HG02623 (cell line): ENCODE data around the gene RETREG2.

Experiments
- ATAC-seq: cut with Tn5 transposase; IDR thresholded peaks from one replicate; pipeline ENCODE4 v1.9.1; 2021; ENCODE audit warnings: moderate library complexity; ENCODE audit not compliant: unreplicated experiment

Gene RETREG2

DNA sequence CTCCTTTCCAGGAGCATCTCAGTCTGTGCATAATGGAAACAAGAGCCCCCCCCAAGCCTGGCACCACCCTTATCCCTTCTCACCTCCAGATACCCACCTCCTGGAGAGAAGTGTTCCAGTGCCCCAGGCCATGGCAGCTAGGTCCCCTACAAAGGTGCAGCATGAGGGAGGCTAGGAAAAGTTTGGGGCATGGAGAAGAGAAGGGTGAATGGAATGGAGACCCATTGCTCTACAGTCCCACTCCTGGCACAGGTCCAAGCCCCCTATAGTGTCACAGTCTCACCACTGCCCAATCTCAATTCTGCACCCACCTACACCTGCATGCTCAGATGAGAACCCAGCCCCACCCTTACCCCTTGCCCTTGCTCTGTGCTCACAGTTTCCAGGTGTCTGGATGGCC, 9.1 kb upstream of the RETREG2 start:
- ATAC-seq, result no peak

DNA sequence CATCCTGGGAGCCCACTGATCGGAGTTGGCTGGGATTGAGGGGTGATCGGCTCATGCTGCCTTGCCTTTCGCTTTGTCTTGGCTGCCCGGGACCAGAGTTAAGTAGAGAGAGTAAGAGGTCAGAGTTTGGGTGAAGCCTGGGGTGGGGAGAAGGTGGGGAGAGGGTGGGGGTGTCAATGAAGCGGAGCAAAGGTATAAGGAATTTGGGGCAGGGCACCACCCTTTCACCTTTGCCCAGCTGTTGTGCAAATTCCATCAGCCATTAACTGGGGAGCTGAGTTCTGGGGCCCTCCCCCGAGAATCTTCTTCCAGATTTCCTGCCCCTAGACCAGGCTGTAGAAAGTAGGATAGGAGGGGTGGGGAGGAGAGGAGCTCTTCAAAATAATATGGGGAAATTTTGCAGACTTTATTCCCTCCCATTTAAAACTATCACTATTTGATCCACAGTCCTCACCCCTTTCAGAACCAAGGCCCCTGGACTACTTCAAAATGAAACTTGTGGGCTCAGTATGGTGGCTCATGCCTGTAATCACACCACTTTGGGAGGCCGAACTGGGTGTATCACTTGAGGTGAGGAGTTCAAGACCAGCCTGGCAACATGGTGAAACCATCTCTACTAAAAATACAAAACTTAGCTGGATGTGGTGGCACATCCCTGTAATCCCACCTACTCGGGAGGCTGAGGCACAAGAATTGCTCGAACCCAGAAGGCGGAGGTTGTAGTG, 8.0 kb upstream of the RETREG2 start, which contains the start of gene SLC23A3:
Gene SLC23A3, minus strand, starts transcription at position 100 of the 725 bp plus-strand sequence. Its CDS starts 45 bp downstream, at position 55.
- ATAC-seq, result no peak

GRCh38 chr2:219171231-219171651, 6.8 kb upstream of the RETREG2 start:
- ATAC-seq, result no peak

DNA sequence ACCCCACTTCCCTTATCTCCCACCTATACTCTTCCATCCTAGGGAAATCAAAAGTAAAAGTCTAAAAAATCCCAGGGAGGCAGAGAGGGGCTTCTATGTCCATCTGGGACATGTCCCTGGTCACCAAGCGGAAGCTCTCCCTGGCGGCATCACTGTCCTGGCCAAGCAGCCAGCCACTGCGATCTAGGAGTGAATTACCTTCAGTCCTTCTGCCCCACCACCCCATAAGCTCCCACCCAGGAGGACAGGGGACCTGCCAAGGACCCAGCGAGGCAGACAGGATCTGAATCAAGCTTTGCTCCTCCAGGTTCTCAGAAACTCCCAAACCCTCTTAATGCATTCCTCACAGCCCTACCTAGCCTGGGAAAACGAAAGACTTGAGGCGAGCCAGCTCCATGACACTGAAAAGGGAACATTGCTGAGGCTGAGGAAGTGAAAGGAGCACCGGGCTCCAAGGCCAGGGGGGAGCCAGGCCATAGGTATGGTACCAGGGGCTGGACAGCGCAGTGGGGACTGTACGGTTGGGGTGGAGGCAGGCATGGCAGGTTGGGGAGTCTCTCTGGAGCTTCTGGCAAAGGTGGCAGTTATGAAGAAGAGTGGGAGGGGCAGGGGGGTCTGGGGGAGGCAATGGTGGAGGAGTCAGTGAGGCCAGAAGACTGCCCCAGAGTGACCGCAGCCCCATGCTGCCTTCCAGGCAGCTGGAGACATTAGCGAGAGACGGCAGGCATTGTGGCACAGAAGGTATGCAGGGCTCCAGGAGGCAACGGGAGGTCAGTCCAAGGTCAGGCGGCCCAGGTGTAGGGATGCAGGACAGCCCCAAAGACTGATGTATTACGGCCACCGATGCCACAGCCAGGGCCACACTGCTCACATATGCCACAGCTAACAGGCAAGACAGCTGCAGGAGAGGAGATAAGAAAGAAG, 5.6 kb upstream of the RETREG2 start:
- ATAC-seq, result no peak

- ATAC-seq, result no peak
Measured at GRCh38 chr2:219173176-219173575, 4.9 kb upstream of the RETREG2 start.

DNA sequence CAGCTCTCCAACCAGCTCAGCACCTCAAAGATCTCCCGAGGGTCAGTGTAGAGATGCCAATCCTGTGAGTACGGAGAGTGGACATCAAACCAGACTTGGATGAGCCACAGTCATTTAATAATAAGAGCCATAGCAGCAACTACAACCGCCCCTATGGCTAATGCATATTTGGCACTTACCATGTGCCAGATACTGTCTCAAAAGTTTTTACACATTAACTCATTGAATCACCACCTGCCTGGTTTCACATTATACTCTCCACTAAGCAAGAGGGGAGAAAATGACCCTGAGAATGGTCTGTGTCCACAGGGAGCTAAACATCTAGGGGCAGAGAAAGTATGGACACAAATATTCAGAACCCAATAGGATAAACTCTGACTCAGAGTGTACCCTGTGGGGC, 3.9 kb upstream of the RETREG2 start:
- no peak for ATAC-seq

- no peak for ATAC-seq
Measured at GRCh38 chr2:219174801-219175200, 3.3 kb upstream of the RETREG2 start.

GRCh38 chr2:219175486-219175885, 2.6 kb upstream of the RETREG2 start:
- ATAC-seq, result no peak

- ATAC-seq, result peak; percentile 18
Measured at GRCh38 chr2:219175928-219176817, 1.9 kb upstream of the RETREG2 start.

- ATAC-seq, result peak; percentile 63
Measured at GRCh38 chr2:219176818-219177551, 1.1 kb upstream of the RETREG2 start, which contains the start of gene CNPPD1. CNPPD1 (minus strand) TSS chr2:219176925; CDS start chr2:219176828, 97 bp downstream.

GRCh38 chr2:219178377-219179175, 501 bp downstream of the RETREG2 start:
- peak; percentile 9 for ATAC-seq

GRCh38 chr2:219179601-219180465, 1.8 kb downstream of the RETREG2 start:
- ATAC-seq, result no peak

- ATAC-seq, result no peak
Measured at GRCh38 chr2:219180961-219181360, 2.9 kb downstream of the RETREG2 start.

GRCh38 chr2:219181531-219181930, 3.5 kb downstream of the RETREG2 start:
- no peak for ATAC-seq

GRCh38 chr2:219182331-219183150, 4.5 kb downstream of the RETREG2 start:
- ATAC-seq, result no peak

DNA sequence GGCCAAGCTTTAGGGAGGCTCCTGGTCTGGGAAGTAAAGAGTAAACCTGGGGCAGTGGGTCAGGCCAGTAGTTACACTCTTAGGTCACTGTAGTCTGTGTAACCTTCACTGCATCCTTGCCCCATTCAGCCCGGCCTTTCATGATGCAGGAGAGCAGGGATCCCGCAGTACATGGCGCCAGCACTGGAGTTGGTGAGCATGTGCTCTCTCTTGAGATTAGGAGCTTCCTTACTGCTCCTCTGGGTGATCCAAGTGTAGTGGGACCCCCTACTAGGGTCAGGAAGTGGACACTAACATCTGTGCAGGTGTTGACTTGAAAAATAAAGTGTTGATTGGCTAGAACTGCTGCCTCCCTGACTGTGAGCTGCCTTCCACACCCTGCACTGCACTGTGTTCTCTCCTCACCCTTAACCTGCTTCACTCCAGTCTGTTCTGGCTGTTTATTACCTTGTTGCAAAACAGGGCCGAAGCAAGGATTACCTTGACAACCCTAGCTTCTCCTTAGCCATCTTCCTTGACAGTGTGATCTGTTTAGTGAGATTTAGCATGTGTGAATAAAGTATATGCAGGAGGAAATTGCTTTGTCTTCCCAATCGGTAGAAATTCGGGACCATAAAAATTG, 5.2 kb downstream of the RETREG2 start:
- no peak for ATAC-seq

DNA sequence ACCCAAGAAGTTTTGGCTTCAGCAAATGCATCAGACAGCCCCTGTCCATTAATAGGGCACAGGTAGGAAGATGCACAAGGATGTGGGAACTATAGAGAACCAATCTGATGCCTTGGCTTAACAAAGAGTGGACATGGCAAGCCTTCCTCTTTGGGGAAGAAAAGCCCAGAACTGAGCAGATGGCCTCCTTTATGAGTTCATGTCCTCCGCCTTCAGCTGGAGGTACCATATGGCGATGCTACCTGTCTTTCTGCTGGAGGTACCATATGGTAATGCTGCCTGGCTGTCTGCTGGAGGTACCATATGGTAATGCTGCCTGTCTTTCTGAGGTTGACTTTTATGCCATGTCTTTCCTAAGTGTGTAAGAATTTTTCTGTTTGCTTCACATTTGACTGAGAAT, 6.0 kb downstream of the RETREG2 start:
- no peak for ATAC-seq
